ENCODE data around the gene KRTAP10-7. TPM values are rescaled to one million over a fixed set of nuclear protein-coding genes. Genes with fewer than 3 reads are reported as not detected.

KRTAP10-7 gene
- total and polyA plus RNA-seq, 2 donors (not counting 1 experiment from before 2014, with no cell fraction given), result not detected

DNA sequence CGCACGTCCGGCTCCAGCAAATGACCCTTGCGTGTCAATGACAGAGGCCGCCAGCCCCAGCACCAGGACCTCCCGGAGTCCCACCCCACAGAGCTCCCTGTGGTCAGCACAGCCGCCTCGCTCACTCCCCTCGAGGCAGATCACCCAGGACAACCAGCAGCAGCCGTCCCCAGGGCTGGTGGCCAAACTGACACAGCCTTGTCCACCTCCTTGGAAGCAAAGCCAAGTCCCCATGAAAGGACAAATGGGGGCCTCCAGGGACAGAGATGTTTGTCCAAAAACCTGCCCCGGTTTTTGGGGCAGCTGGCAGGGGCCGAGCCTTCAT lies 38.9 kb downstream of the KRTAP10-7 start:
- Histone ChIP-seq H3K9ac (ENCODE audit: insufficient read depth, low read length) (no peak overlapping the region), H3K4me1 (ENCODE audit: control insufficient read depth, extremely low read depth, insufficient read depth, low read length) (no peaks in the 10 kb centered on the region), H3K4me2 (ENCODE audit: extremely low read depth, insufficient read depth, low read length) (no peak overlapping the region), H3K4me3 (replicated peaks in 1 of 4; ENCODE audit: control extremely low read depth in 1 of 4, insufficient read depth in 1 of 4, low read depth in 3 of 4, low read length in 4 of 4) (no peak overlapping the region), H3K27me3 (ENCODE audit: control insufficient read depth, insufficient read depth, low read length) (no peaks in the 10 kb centered on the region), H3K36me3 (ENCODE audit: control insufficient read depth, insufficient read depth, low read length) (no peaks in the 10 kb centered on the region), H2AFZ (ENCODE audit: low read length) (no peak overlapping the region), H3K9me3 (ENCODE audit: control insufficient read depth, insufficient read depth, low read depth, low read length) (no peaks in the 10 kb centered on the region), H4K20me1 (ENCODE audit: control insufficient read depth, extremely low read depth, insufficient read depth, low read length) (no peaks in the 10 kb centered on the region), H3K79me2 (ENCODE audit: control insufficient read depth, insufficient read depth, low read length) (no peaks in the 10 kb centered on the region), H3K27ac (ENCODE audit: insufficient read depth, low read length) (no peak overlapping the region)
- TF ChIP-seq, protein P1, sequence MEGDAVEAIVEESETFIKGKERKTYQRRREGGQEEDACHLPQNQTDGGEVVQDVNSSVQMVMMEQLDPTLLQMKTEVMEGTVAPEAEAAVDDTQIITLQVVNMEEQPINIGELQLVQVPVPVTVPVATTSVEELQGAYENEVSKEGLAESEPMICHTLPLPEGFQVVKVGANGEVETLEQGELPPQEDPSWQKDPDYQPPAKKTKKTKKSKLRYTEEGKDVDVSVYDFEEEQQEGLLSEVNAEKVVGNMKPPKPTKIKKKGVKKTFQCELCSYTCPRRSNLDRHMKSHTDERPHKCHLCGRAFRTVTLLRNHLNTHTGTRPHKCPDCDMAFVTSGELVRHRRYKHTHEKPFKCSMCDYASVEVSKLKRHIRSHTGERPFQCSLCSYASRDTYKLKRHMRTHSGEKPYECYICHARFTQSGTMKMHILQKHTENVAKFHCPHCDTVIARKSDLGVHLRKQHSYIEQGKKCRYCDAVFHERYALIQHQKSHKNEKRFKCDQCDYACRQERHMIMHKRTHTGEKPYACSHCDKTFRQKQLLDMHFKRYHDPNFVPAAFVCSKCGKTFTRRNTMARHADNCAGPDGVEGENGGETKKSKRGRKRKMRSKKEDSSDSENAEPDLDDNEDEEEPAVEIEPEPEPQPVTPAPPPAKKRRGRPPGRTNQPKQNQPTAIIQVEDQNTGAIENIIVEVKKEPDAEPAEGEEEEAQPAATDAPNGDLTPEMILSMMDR (conservative IDR thresholded peaks at IDR 0.05 in 1 of 2, IDR thresholded peaks at IDR 0.05 in 1 of 2; ENCODE audit: low read depth in 1 of 2, low read length in 2 of 2), result no peak
- TF ChIP-seq EZH2 (IDR thresholded peaks at IDR 0.05; ENCODE audit: low read length, missing control alignments), result no peak
- no peak for DNase-seq (ENCODE audit: low read depth in 2 of 2)

DNA sequence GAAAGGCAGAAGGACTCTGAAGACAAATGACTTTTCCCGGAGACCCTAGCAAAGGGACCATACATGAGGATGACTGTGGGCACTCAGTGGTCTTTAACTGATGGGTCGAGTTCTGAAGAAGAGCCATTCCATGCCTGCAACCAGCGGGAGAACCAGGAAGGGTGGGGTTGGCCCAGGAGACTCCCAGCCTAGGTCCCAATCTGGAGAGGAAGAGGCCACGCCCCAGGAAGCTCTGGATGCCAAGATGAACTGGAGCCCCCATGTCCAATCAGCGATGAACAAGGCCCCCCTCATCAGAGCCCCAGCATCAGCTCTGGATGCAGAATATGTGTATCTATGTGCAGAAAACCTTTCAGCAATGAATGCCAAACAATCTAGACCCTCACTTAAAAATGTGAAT lies 40.4 kb downstream of the KRTAP10-7 start:
- H2AFZ ChIP-seq (ENCODE audit: low read length), result no peak overlapping the region
- H3K4me1 ChIP-seq (ENCODE audit: control insufficient read depth, extremely low read depth, insufficient read depth, low read length), result no peaks in the 10 kb centered on the region
- no peaks in the 10 kb centered on the region for H3K9me3 ChIP-seq (ENCODE audit: control insufficient read depth, insufficient read depth, low read depth, low read length)
- no peak overlapping the region for H3K27ac ChIP-seq (ENCODE audit: insufficient read depth, low read length)
- DNase-seq (ENCODE audit: low read depth in 2 of 2), result no peak
- no peak overlapping the region for H3K9ac ChIP-seq (ENCODE audit: insufficient read depth, low read length)
- no peaks in the 10 kb centered on the region for H3K79me2 ChIP-seq (ENCODE audit: control insufficient read depth, insufficient read depth, low read length)
- H3K4me3 ChIP-seq (replicated peaks in 1 of 4; ENCODE audit: control extremely low read depth in 1 of 4, insufficient read depth in 1 of 4, low read depth in 3 of 4, low read length in 4 of 4), result no peak overlapping the region
- no peaks in the 10 kb centered on the region for H3K36me3 ChIP-seq (ENCODE audit: control insufficient read depth, insufficient read depth, low read length)
- no peak for TF ChIP-seq EZH2 (IDR thresholded peaks at IDR 0.05; ENCODE audit: low read length, missing control alignments)
- TF ChIP-seq, protein P1 (conservative IDR thresholded peaks at IDR 0.05 in 1 of 2, IDR thresholded peaks at IDR 0.05 in 1 of 2; ENCODE audit: low read depth in 1 of 2, low read length in 2 of 2), result no peak
- no peak overlapping the region for H3K4me2 ChIP-seq (ENCODE audit: extremely low read depth, insufficient read depth, low read length)
- no peaks in the 10 kb centered on the region for H3K27me3 ChIP-seq (ENCODE audit: control insufficient read depth, insufficient read depth, low read length)
- no peaks in the 10 kb centered on the region for H4K20me1 ChIP-seq (ENCODE audit: control insufficient read depth, extremely low read depth, insufficient read depth, low read length)

DNA sequence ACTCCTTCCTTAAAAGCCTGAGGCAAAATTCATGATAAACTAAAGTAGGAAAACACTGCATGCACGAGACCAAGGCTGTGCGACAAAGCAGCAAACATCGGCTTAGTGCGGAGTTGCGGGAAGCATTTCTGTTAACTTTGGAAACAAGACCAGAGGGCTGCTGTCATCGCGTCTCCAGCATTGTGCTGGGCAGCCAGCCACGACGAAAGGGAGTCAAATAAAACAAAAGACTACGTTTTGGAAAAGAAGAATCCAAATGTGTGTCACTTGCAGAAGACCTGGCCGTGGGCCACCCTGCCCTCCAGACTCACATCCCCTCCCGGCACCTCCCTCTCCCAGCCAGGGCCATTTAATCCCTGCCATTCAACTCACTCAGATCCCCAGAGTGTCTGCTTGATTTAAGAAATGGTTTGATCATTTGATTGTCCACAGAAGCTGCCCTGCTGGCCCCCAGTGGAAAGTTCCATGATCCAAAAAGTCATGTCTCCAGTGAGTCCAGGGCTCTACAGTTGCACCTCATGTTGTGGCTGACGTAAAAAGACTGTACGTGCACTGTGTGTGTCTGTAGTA lies 43.4 kb downstream of the KRTAP10-7 start:
- Histone ChIP-seq H3K27me3 (ENCODE audit: control insufficient read depth, insufficient read depth, low read length) (no peaks in the 10 kb centered on the region), H3K27ac (ENCODE audit: insufficient read depth, low read length) (no peak overlapping the region), H3K36me3 (ENCODE audit: control insufficient read depth, insufficient read depth, low read length) (no peaks in the 10 kb centered on the region), H3K4me3 (replicated peaks in 1 of 4; ENCODE audit: control extremely low read depth in 1 of 4, insufficient read depth in 1 of 4, low read depth in 3 of 4, low read length in 4 of 4) (no peak overlapping the region), H3K9me3 (ENCODE audit: control insufficient read depth, insufficient read depth, low read depth, low read length) (no peaks in the 10 kb centered on the region), H4K20me1 (ENCODE audit: control insufficient read depth, extremely low read depth, insufficient read depth, low read length) (no peaks in the 10 kb centered on the region), H3K4me2 (ENCODE audit: extremely low read depth, insufficient read depth, low read length) (no peak overlapping the region), H3K79me2 (ENCODE audit: control insufficient read depth, insufficient read depth, low read length) (no peaks in the 10 kb centered on the region), H2AFZ (ENCODE audit: low read length) (no peak overlapping the region), H3K4me1 (ENCODE audit: control insufficient read depth, extremely low read depth, insufficient read depth, low read length) (no peaks in the 10 kb centered on the region), H3K9ac (ENCODE audit: insufficient read depth, low read length) (no peak overlapping the region)
- no peak for DNase-seq (ENCODE audit: low read depth in 2 of 2)
- TF ChIP-seq EZH2 (IDR thresholded peaks at IDR 0.05; ENCODE audit: low read length, missing control alignments), result no peak
- TF ChIP-seq, protein P1 (conservative IDR thresholded peaks at IDR 0.05 in 1 of 2, IDR thresholded peaks at IDR 0.05 in 1 of 2; ENCODE audit: low read depth in 1 of 2, low read length in 2 of 2), result no peak
